IMR-90 (cell line): ENCODE data around the gene HIVEP3. TPM values are rescaled to one million over a fixed set of nuclear protein-coding genes. Genes with fewer than 3 reads are reported as not detected.
A peak's percentile ranks its signal among the peaks of the same experiment; 100 is the strongest.

Source experiments
- ATAC-seq: fragments of 200-7000 bp; cut with Tn5 transposase; 2 replicates; pipeline ENCODE4 v1.9.1; 2020; ENCODE audit warnings: low read depth, mild to moderate bottlenecking, moderate library complexity
- BruUV-seq: library from RNA; stranded (reverse); fragments of 400-500 nt; replicated peaks from 2 replicates; lab custom pipeline; 2021; lab: Mats Ljungman, UMichigan
- CTCF ChIA-PET: fragments of 300-600 bp; formaldehyde crosslinking; extraction: SDS; loops from one replicate; lab custom pipeline; 2021; ENCODE audit warnings: antibody characterized with exemption; lab: Yijun Ruan, JAX
- POLR2A ChIA-PET: fragments of 300-600 bp; sonication (Branson Sonifier 250); formaldehyde crosslinking; loops from one replicate; lab custom pipeline; 2022; ENCODE audit warnings: antibody characterized with exemption; ENCODE audit not compliant: unreplicated experiment; lab: Charles Lee
- DNase-seq: peaks from one replicate; pipeline ENCODE4 v3.0.0; 2013
- H2AFZ ChIP-seq: replicated peaks from 2 replicates; pipeline ENCODE3; 2013; ENCODE audit warnings: low read length, mild to moderate bottlenecking; ENCODE audit not compliant: poor library complexity
- H2AK5ac ChIP-seq: 2 replicates; pipeline ENCODE4 v1.6.1; 2013; ENCODE audit warnings: low read depth, low read length, inconsistent platforms
- H2AK9ac ChIP-seq: replicated peaks from 2 replicates; pipeline ENCODE3; 2013; ENCODE audit warnings: mild to moderate bottlenecking, low read depth, low read length, moderate library complexity; ENCODE audit not compliant: poor library complexity
- H2BK120ac ChIP-seq: 2 replicates; pipeline ENCODE4 v1.6.1; 2013; ENCODE audit warnings: low read depth, low read length, inconsistent platforms
- H2BK15ac ChIP-seq: 3 replicates; pipeline ENCODE4 v1.6.1; 2013; ENCODE audit warnings: low read depth, low read length, inconsistent platforms
- H2BK20ac ChIP-seq: 2 replicates; pipeline ENCODE4 v1.6.1; 2013; ENCODE audit warnings: low read depth, mild to moderate bottlenecking, inconsistent platforms, low read length, moderate library complexity
- H2BK5ac ChIP-seq: 2 replicates; pipeline ENCODE4 v1.6.1; 2013; ENCODE audit warnings: mild to moderate bottlenecking, low read depth, low read length, inconsistent platforms; ENCODE audit not compliant: poor library complexity, severe bottlenecking
- H3K14ac ChIP-seq: replicated peaks from 2 replicates; pipeline ENCODE4 v1.6.1; 2013; ENCODE audit warnings: low read depth, low read length, inconsistent platforms
- H3K18ac ChIP-seq: 2 replicates; pipeline ENCODE4 v1.6.1; 2013; ENCODE audit warnings: low read depth, low read length, control low read depth
- H3K23ac ChIP-seq: 2 replicates; pipeline ENCODE4 v1.6.1; 2013; ENCODE audit warnings: low read depth, low read length, inconsistent platforms
- H3K27ac ChIP-seq: 2 replicates; pipeline ENCODE4 v1.5.1; 2013; ENCODE audit warnings: mild to moderate bottlenecking, control low read depth, low read length; ENCODE audit not compliant: insufficient read depth
- H3K27me3 ChIP-seq: 2 replicates; pipeline ENCODE4 v1.6.1; 2013; ENCODE audit warnings: low read length; ENCODE audit not compliant: control insufficient read depth, insufficient read depth
- H3K36me3 ChIP-seq: 2 replicates; pipeline ENCODE4 v1.6.1; 2013; ENCODE audit warnings: low read length, mixed read lengths; ENCODE audit not compliant: control insufficient read depth, insufficient read depth
- H3K4ac ChIP-seq: 2 replicates; pipeline ENCODE4 v1.6.1; 2013; ENCODE audit warnings: low read depth, low read length, inconsistent platforms
- H3K4me1 ChIP-seq: 2 replicates; pipeline ENCODE4 v1.6.1; 2013; ENCODE audit warnings: low read length, mixed read lengths; ENCODE audit not compliant: control insufficient read depth, insufficient read depth
- H3K4me2 ChIP-seq: 2 replicates; pipeline ENCODE4 v1.6.1; 2013; ENCODE audit warnings: low read depth, mild to moderate bottlenecking, control low read depth, low read length, moderate library complexity
- H3K4me3 ChIP-seq: 2 replicates; pipeline ENCODE4 v1.5.1; 2013; ENCODE audit warnings: low read depth, mild to moderate bottlenecking, control low read depth, low read length, moderate library complexity; ENCODE audit not compliant: insufficient read depth
- H3K56ac ChIP-seq: 2 replicates; pipeline ENCODE4 v1.6.1; 2013; ENCODE audit warnings: low read length, inconsistent platforms; ENCODE audit not compliant: insufficient read depth; ENCODE audit errors: extremely low read depth
- H3K79me1 ChIP-seq, 2 experiments: 2 replicates each; pipeline ENCODE4 v1.6.1; 2013; ENCODE audit warnings: low read length in 2 of 2, inconsistent platforms in 1 of 2, low read depth in 1 of 2
- H3K9ac ChIP-seq: 2 replicates; pipeline ENCODE4 v1.6.1; 2013; ENCODE audit warnings: low read depth, low read length, control low read depth
- H3K9me1 ChIP-seq: 2 replicates; pipeline ENCODE4 v1.6.1; 2013; ENCODE audit warnings: low read length, inconsistent platforms; ENCODE audit not compliant: insufficient read depth
- H3K9me3 ChIP-seq: 2 replicates; pipeline ENCODE4 v1.6.1; 2013; ENCODE audit warnings: low read length; ENCODE audit not compliant: control insufficient read depth, insufficient read depth
- H4K20me1 ChIP-seq: 2 replicates; pipeline ENCODE4 v1.6.1; 2013; ENCODE audit warnings: low read length, inconsistent platforms; ENCODE audit not compliant: insufficient read depth
- H4K5ac ChIP-seq: 2 replicates; pipeline ENCODE4 v1.6.1; 2013; ENCODE audit warnings: mild to moderate bottlenecking, low read depth, low read length, control low read depth
- H4K8ac ChIP-seq, 2 experiments: 2 replicates each; pipeline ENCODE4 v1.6.1; 2013; ENCODE audit warnings: low read depth in 2 of 2, low read length in 2 of 2, control low read depth in 1 of 2, inconsistent platforms in 1 of 2
- H4K91ac ChIP-seq: 2 replicates; pipeline ENCODE4 v1.6.1; 2013; ENCODE audit warnings: low read depth, low read length, inconsistent platforms; ENCODE audit not compliant: insufficient read depth
- BHLHE40 ChIP-seq: fragments of 150-350 bp; IDR thresholded peaks from 2 replicates; pipeline ENCODE4 v1.6.1; 2016; ENCODE audit warnings: mild to moderate bottlenecking, low read depth, low read length
- CEBPB ChIP-seq: IDR thresholded peaks from 2 replicates; pipeline ENCODE4 v1.6.1; 2012; ENCODE audit warnings: low read depth, low read length, improper control_type of control experiment
- MAFK ChIP-seq: IDR thresholded peaks from 2 replicates; pipeline ENCODE4 v1.6.1; 2012; ENCODE audit warnings: low read depth, low read length, improper control_type of control experiment
- MAZ ChIP-seq: IDR thresholded peaks from 2 replicates; pipeline ENCODE4 v1.6.1; 2012; ENCODE audit warnings: low read depth, mild to moderate bottlenecking, low read length, improper control_type of control experiment, moderate library complexity, borderline replicate concordance
- RAD21 ChIP-seq: IDR thresholded peaks from 2 replicates; pipeline ENCODE4 v1.6.1; 2012; ENCODE audit warnings: low read length, improper control_type of control experiment
- RCOR1 ChIP-seq: IDR thresholded peaks from 2 replicates; pipeline ENCODE4 v1.6.1; 2012; ENCODE audit warnings: mild to moderate bottlenecking, low read length, improper control_type of control experiment; ENCODE audit not compliant: insufficient replicate concordance
- RFX5 ChIP-seq: IDR thresholded peaks from 2 replicates; pipeline ENCODE4 v1.8.0; 2012; ENCODE audit warnings: low read depth, mild to moderate bottlenecking, low read length, moderate library complexity
- SMC3 ChIP-seq: fragments of 150-350 bp; IDR thresholded peaks from 2 replicates; pipeline ENCODE4 v1.6.1; 2016; ENCODE audit warnings: low read depth, mild to moderate bottlenecking, antibody characterized with exemption, low read length, moderate library complexity
- WGBS, 2 experiments: methylation state at CpG; one replicate each; pipeline versions ENCODE4 v1.1.5 to v1.1.7; 2013; ENCODE audit warnings: missing lambda C conversion rate in 2 of 2; ENCODE audit not compliant: insufficient read length in 1 of 2; ENCODE audit errors: extremely low coverage in 2 of 2; 5-methylcytosine and 5-hydroxymethylcytosine counted together
- dilution Hi-C: fragments of 300-500 bp; cut with HindIII; formaldehyde crosslinking; loops from one replicate; pipeline ENCODE4 v1.14.3; 2018; ENCODE audit warnings: low sequenced_read_pairs; ENCODE audit not compliant: unreplicated experiment
- in situ Hi-C: fragments of 300-500 bp; cut with MboI; formaldehyde crosslinking; loops from 3 replicates; pipeline ENCODE4 v1.14.3; 2019; ENCODE audit warnings: low sequenced_read_pairs, inconsistent platforms, mixed read lengths
- intact Hi-C: fragments of 100-400 bp; cut with micrococcal nuclease; formaldehyde crosslinking; loops from 2 replicates; pipeline ENCODE4 v1.10.0; 2022
- polyA plus RNA-seq, 3 experiments: library from polyadenylated mRNA; depleted of rRNA; stranded (reverse); fragments of >200 nt; gene quantifications; 2 replicates each; pipeline ENCODE4 v1.2.3, GENCODE V29; 2012; ENCODE audit warnings: low replicate concordance in 1 of 3
- total RNA-seq: library from RNA; depleted of rRNA; stranded (reverse); fragments of >200 nt; gene quantifications from 2 replicates; pipeline ENCODE4 v1.2.3, GENCODE V29; 2012
- TF ChIP-seq, protein P1 (sequence below): fragments of 150-350 bp; IDR thresholded peaks from 2 replicates; pipeline ENCODE4 v1.6.1; 2016; ENCODE audit warnings: low read depth, mild to moderate bottlenecking, low read length, moderate library complexity, borderline replicate concordance
- TF ChIP-seq, protein P2 (sequence below): conservative IDR thresholded peaks from 2 replicates; pipeline ENCODE4 v1.5.1; 2012; ENCODE audit warnings: mild to moderate bottlenecking, low read depth, low read length, improper control_type of control experiment

Gene HIVEP3
- total and polyA plus RNA-seq, 2 of the 4 experiments (the other 2 are of a cell fraction) = 1.4 to 4.0 TPM

DNA sequence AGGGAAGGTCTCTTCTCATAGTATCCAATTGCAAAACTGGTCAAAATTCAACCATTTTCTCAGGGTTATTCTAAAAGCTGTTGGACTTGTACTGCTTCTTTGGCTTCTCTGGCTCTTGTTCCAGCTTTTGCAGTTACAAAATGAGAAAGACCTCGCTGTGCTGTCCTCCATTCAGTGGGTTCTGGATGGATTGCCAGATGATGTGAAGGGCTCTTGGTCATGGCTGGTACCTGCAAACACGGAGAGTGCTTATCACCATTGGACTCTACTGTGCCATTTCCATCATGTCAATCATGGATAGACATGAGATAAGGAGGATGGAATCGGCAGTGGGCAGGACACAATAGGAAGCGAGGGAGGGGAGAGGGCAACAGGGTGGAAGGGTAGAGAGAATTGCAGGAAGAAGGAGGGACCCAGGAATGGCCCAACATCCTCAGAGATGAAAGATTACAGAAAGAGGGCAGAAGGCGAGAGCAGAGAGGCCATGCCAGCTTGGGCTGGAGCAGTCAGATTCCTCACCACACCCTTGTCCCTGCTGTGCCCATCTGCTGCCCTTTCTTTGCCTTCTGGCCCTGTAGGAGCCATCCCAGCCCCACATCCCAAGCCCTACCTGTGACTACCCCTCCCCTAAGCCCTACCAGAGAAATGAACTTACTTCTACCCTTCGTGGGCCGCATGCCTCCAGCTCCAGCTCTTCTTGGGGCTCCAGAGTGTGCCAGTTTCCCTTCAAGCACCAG is 70.3 kb downstream of the HIVEP3 start (continued):
- TF ChIP-seq, protein P1, sequence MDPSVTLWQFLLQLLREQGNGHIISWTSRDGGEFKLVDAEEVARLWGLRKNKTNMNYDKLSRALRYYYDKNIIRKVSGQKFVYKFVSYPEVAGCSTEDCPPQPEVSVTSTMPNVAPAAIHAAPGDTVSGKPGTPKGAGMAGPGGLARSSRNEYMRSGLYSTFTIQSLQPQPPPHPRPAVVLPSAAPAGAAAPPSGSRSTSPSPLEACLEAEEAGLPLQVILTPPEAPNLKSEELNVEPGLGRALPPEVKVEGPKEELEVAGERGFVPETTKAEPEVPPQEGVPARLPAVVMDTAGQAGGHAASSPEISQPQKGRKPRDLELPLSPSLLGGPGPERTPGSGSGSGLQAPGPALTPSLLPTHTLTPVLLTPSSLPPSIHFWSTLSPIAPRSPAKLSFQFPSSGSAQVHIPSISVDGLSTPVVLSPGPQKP = no peak

DNA sequence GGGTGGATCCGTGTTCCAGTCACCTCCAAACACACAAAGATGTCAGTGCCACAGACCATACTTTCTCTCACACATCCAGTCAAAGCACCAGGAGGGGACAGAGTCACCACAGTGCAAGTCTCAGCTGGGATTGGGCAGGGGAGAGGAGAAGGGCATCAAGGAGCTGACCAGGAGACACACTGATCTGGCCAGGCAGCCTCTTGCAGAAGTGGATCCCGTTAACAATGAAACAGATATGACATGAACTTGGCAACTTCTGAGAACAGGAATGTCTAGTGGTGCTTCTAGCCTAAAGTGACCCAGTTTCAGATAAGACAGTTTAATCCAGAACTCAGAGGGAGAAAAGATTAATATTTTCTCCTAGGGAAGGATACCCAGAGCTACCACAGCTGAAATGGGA is 71.0 kb downstream of the HIVEP3 start:
- 44% methylated on average over 1 of the region's 2 CpGs; no CpG with 5 or more reads in 1 of the 2 experiments for whole genome bisulfite sequencing, 2 experiments
- Histone ChIP-seq H3K27me3 (no peaks in the 10 kb centered on the region), H2AK5ac (no peak overlapping the region), H3K4me2 (no peak overlapping the region), H3K4ac (no peak overlapping the region), H2AK9ac (no peak overlapping the region), H3K9me1 (peaks cover 7% of the 10 kb centered on the region; the same call in 1 of the 2 replicates), H2BK120ac (no peak overlapping the region), H2BK5ac (no peak overlapping the region), H3K27ac (no peak overlapping the region), H3K9ac (no peak overlapping the region), H3K79me1 (no peaks in the 10 kb centered on the region), H3K36me3 (no peaks in the 10 kb centered on the region), H2BK15ac (no peak overlapping the region), H4K91ac (no peak overlapping the region), H3K9me3 (no peaks in the 10 kb centered on the region), H4K20me1 (no peaks in the 10 kb centered on the region), H3K14ac (0 out of 2 replicates have a peak overlapping the region, but pooled peaks have one; percentile 29), H4K5ac (no peak overlapping the region), H2AFZ (no peak overlapping the region), H2BK20ac (no peak overlapping the region), H3K4me3 (no peak overlapping the region), H4K8ac (no peak overlapping the region), H3K23ac (no peak overlapping the region), H3K56ac (no peak overlapping the region), H3K4me1 (peaks cover 14% of the 10 kb centered on the region), H3K18ac (no peak overlapping the region)
- BruUV-seq = no TSS peak
- DNase-seq = no peak
- CTCF ChIA-PET = no interaction called here
- in situ Hi-C loops = no loop called here
- dilution Hi-C loops = no loop called here
- intact Hi-C loops = no loop called here
- POLR2A ChIA-PET = no interaction called here
- no peak for ATAC-seq
- no peak for TF ChIP-seq MAFK
- no peak for TF ChIP-seq MAZ
- TF ChIP-seq, protein P2, sequence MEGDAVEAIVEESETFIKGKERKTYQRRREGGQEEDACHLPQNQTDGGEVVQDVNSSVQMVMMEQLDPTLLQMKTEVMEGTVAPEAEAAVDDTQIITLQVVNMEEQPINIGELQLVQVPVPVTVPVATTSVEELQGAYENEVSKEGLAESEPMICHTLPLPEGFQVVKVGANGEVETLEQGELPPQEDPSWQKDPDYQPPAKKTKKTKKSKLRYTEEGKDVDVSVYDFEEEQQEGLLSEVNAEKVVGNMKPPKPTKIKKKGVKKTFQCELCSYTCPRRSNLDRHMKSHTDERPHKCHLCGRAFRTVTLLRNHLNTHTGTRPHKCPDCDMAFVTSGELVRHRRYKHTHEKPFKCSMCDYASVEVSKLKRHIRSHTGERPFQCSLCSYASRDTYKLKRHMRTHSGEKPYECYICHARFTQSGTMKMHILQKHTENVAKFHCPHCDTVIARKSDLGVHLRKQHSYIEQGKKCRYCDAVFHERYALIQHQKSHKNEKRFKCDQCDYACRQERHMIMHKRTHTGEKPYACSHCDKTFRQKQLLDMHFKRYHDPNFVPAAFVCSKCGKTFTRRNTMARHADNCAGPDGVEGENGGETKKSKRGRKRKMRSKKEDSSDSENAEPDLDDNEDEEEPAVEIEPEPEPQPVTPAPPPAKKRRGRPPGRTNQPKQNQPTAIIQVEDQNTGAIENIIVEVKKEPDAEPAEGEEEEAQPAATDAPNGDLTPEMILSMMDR = no peak
- no peak for TF ChIP-seq BHLHE40
- TF ChIP-seq, protein P1 = no peak
- no peak for TF ChIP-seq RFX5
- no peak for TF ChIP-seq RCOR1
- no peak for TF ChIP-seq SMC3
- no peak for TF ChIP-seq RAD21
- TF ChIP-seq CEBPB = no peak
